HepG2 (cell line): ENCODE results near the gene HS3ST3B1. TPM values are rescaled to one million over a fixed set of nuclear protein-coding genes. Genes with fewer than 3 reads are reported as not detected.

Source experiments
- AHR ChIP-seq: IDR thresholded peaks from 2 replicates; pipeline ENCODE4 v1.6.1; 2018; ENCODE audit warnings: missing genetic modification reagents, missing compliant biosample characterization
- ATF7 ChIP-seq, 2 experiments: fragments of 450-650 bp in 1 of 2; sonication (generic) in 1 of 2; formaldehyde crosslinking in 1 of 2; IDR thresholded peaks; 2 replicates each; pipeline versions ENCODE4 v1.4.0 to v1.6.1; 2016 to 2020; ENCODE audit warnings: antibody characterized with exemption in 1 of 2, mild to moderate bottlenecking in 1 of 2, missing genetic modification reagents in 1 of 2
- FOXP1 ChIP-seq, 2 experiments: fragments of 450-650 bp in 1 of 2; IDR thresholded peaks; 2 replicates each; pipeline ENCODE4 v1.6.1; 2017 to 2018; ENCODE audit warnings: antibody characterized with exemption in 1 of 2
- HOXA3 ChIP-seq: sonication (generic); formaldehyde crosslinking; IDR thresholded peaks from 2 replicates; pipeline ENCODE4 v1.5.0; 2020; ENCODE audit warnings: missing genetic modification reagents
- HOXA9 ChIP-seq: sonication (generic); formaldehyde crosslinking; IDR thresholded peaks from 2 replicates; pipeline ENCODE4 v1.8.1; 2022; ENCODE audit warnings: missing genetic modification reagents, mild to moderate bottlenecking, moderate library complexity, borderline replicate concordance
- HOXD1 ChIP-seq: sonication (generic); formaldehyde crosslinking; IDR thresholded peaks from 2 replicates; pipeline ENCODE4 v1.5.0; 2020; ENCODE audit warnings: missing genetic modification reagents
- KLF13 ChIP-seq: sonication (generic); formaldehyde crosslinking; IDR thresholded peaks from 2 replicates; pipeline ENCODE4 v1.4.0; 2020; ENCODE audit warnings: mild to moderate bottlenecking, missing genetic modification reagents
- LCORL ChIP-seq, 2 experiments: fragments of 450-650 bp in 1 of 2; sonication (generic) in 1 of 2; formaldehyde crosslinking in 1 of 2; IDR thresholded peaks; 2 replicates each; pipeline versions ENCODE4 v1.5.0 to v1.6.1; 2017 to 2020; ENCODE audit warnings: antibody characterized with exemption in 1 of 2, missing genetic modification reagents in 1 of 2
- MATR3 ChIP-seq: sonication (generic); formaldehyde crosslinking; IDR thresholded peaks from 2 replicates; pipeline ENCODE4 v1.4.0; 2020; ENCODE audit warnings: missing genetic modification reagents
- MIXL1 ChIP-seq: IDR thresholded peaks from 2 replicates; pipeline ENCODE4 v1.6.1; 2016
- PITX1 ChIP-seq: sonication (generic); formaldehyde crosslinking; IDR thresholded peaks from 2 replicates; pipeline ENCODE4 v1.5.1; 2020; ENCODE audit warnings: mild to moderate bottlenecking, missing genetic modification reagents
- PPARG ChIP-seq: conservative IDR thresholded peaks from 2 replicates; pipeline ENCODE4 v1.6.1; 2016; ENCODE audit warnings: missing biosample characterization, missing genetic modification reagents
- SATB2 ChIP-seq: sonication (generic); formaldehyde crosslinking; IDR thresholded peaks from 2 replicates; pipeline ENCODE4 v1.5.0; 2020; ENCODE audit warnings: missing genetic modification reagents
- ZMYM4 ChIP-seq: sonication (generic); formaldehyde crosslinking; IDR thresholded peaks from 2 replicates; pipeline ENCODE4 v1.8.1; 2023; ENCODE audit warnings: mild to moderate bottlenecking, missing genetic modification reagents
- ZNF274 ChIP-seq: sonication (generic); formaldehyde crosslinking; IDR thresholded peaks from 2 replicates; pipeline ENCODE4 v1.5.1; 2020; ENCODE audit warnings: mild to moderate bottlenecking, missing genetic modification reagents
- ZNF605 ChIP-seq: sonication (generic); formaldehyde crosslinking; IDR thresholded peaks from 2 replicates; pipeline ENCODE4 v1.8.0; 2022; ENCODE audit warnings: mild to moderate bottlenecking, missing genetic modification reagents
- ZNF788 ChIP-seq: sonication (generic); formaldehyde crosslinking; IDR thresholded peaks from 2 replicates; pipeline ENCODE4 v1.5.0; 2020; ENCODE audit warnings: mild to moderate bottlenecking, missing genetic modification reagents, borderline replicate concordance
- ZSCAN31 ChIP-seq: sonication (generic); formaldehyde crosslinking; IDR thresholded peaks from 2 replicates; pipeline ENCODE4 v1.5.0; 2020; ENCODE audit warnings: low read depth, mild to moderate bottlenecking, missing genetic modification reagents
- polyA plus RNA-seq, 8 experiments: library from polyadenylated mRNA; depleted of rRNA in 3 of 8; stranded (reverse) in 7 of 8; unstranded in 1 of 8; fragments of >200 nt; fragmentation: Illumina TruSeq in 4 of 8; extraction: Trizol in 4 of 8; gene quantifications; 2 replicates each; pipeline versions ENCODE4 v1.2.1 to v1.2.3, GENCODE V29; 2011 to 2016; ENCODE audit warnings: low read depth in 4 of 8, missing spikeins in 1 of 8, mixed read lengths in 1 of 8; ENCODE audit not compliant: insufficient read depth in 1 of 8
- total RNA-seq, 5 experiments: library from RNA; depleted of rRNA; stranded (reverse); fragments of >200 nt; fragmentation: Illumina TruSeq; extraction: Trizol; gene quantifications; 2 replicates each; pipeline ENCODE4 v1.2.3, GENCODE V29; 2016; ENCODE audit warnings: low read depth in 1 of 5
- TF ChIP-seq, protein P1 (sequence below): IDR thresholded peaks from 2 replicates; pipeline ENCODE4 v1.6.1; 2012; ENCODE audit warnings: low read depth, low read length, improper control_type of control experiment
- TF ChIP-seq, protein P2 (sequence below): sonication (generic); formaldehyde crosslinking; IDR thresholded peaks from 2 replicates; pipeline ENCODE4 v1.4.0; 2020; ENCODE audit warnings: low read depth, mild to moderate bottlenecking, missing genetic modification reagents
- TF ChIP-seq, protein P3 (sequence below): sonication (generic); formaldehyde crosslinking; IDR thresholded peaks from 2 replicates; pipeline ENCODE4 v1.9.0; 2022; ENCODE audit warnings: missing genetic modification reagents, mild to moderate bottlenecking, borderline replicate concordance
- TF ChIP-seq, protein P4 (sequence below): sonication (generic); formaldehyde crosslinking; IDR thresholded peaks from 2 replicates; pipeline ENCODE4 v1.9.0; 2021; ENCODE audit warnings: missing genetic modification reagents, mild to moderate bottlenecking, borderline replicate concordance

The HS3ST3B1 gene
- total and polyA plus RNA-seq, 2 of the 13 experiments (the other 11 are each of a cell fraction or from before 2014, with no cell fraction given): 15.7 to 39.5 TPM

DNA sequence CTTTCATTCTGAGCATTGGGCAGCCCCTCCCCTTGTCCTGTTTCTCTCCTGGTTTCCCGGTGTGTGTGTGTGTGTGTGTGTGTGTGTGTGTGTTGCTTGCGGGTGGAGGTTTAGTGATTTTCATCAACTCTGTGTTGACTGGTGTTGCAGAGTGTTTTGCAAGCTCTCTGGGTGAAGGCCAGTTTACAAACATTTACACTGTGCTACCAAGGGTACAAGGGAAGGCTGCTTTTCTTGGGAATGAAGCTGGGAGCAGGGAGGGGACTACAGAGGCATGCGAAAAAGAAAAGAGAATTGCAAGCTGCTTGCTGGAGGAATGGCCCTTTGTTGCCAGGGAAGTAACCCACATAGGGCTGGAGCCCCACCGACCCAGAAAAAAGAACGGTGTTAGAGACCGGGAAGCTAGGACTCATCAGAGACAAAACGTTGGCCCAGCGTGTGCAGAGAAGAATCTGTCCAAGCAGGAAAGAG, 29.6 kb downstream of the HS3ST3B1 start (continued):
- TF ChIP-seq HOXD1 (CRISPR knock-in tag) (no peak), AHR (CRISPR knock-in tag) (no peak), MATR3 (no peak), ZNF788 (CRISPR knock-in tag) (no peak), HOXA3 (CRISPR knock-in tag) (no peak), HOXA9 (no peak), SATB2 (CRISPR knock-in tag) (no peak), ZNF274 (CRISPR knock-in tag) (no peak), ZNF605 (CRISPR knock-in tag) (no peak), KLF13 (CRISPR knock-in tag) (no peak), PPARG (CRISPR knock-in tag) (no peak), LCORL (IDR thresholded peaks at IDR 0.05) (no peak), LCORL (CRISPR knock-in tag; IDR thresholded peaks at IDR 0.05) (peak; percentile 57; the same call in 1 of the 2 replicates), ATF7 (IDR thresholded peaks at IDR 0.05) (no peak), ATF7 (CRISPR knock-in tag; IDR thresholded peaks at IDR 0.05) (no peak), ZSCAN31 (CRISPR knock-in tag) (no peak), FOXP1 (IDR thresholded peaks at IDR 0.05) (peak; percentile 72), FOXP1 (CRISPR knock-in tag; IDR thresholded peaks at IDR 0.05) (peak; percentile 87), PITX1 (CRISPR knock-in tag) (peak; percentile 41; the same call in 1 of the 2 replicates), ZMYM4 (CRISPR knock-in tag) (peak; percentile 32; the same call in 1 of the 2 replicates), MIXL1 (CRISPR knock-in tag) (no peak)
- TF ChIP-seq, protein P1, sequence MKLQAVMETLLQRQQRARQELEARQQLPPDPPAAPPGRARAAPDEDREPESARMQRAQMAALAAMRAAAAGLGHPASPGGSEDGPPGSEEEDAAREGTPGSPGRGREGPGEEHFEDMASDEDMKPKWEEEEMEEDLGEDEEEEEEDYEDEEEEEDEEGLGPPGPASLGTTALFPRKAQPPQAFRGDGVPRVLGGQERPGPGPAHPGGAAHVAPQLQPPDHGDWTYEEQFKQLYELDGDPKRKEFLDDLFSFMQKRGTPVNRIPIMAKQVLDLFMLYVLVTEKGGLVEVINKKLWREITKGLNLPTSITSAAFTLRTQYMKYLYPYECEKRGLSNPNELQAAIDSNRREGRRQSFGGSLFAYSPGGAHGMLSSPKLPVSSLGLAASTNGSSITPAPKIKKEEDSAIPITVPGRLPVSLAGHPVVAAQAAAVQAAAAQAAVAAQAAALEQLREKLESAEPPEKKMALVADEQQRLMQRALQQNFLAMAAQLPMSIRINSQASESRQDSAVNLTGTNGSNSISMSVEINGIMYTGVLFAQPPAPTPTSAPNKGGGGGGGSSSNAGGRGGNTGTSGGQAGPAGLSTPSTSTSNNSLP: 0 out of 2 replicates have a peak, but pooled peaks have one; percentile 15
- TF ChIP-seq, protein P2, sequence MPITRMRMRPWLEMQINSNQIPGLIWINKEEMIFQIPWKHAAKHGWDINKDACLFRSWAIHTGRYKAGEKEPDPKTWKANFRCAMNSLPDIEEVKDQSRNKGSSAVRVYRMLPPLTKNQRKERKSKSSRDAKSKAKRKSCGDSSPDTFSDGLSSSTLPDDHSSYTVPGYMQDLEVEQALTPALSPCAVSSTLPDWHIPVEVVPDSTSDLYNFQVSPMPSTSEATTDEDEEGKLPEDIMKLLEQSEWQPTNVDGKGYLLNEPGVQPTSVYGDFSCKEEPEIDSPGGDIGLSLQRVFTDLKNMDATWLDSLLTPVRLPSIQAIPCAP: no peak
- TF ChIP-seq, protein P3, sequence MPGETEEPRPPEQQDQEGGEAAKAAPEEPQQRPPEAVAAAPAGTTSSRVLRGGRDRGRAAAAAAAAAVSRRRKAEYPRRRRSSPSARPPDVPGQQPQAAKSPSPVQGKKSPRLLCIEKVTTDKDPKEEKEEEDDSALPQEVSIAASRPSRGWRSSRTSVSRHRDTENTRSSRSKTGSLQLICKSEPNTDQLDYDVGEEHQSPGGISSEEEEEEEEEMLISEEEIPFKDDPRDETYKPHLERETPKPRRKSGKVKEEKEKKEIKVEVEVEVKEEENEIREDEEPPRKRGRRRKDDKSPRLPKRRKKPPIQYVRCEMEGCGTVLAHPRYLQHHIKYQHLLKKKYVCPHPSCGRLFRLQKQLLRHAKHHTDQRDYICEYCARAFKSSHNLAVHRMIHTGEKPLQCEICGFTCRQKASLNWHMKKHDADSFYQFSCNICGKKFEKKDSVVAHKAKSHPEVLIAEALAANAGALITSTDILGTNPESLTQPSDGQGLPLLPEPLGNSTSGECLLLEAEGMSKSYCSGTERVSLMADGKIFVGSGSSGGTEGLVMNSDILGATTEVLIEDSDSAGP (CRISPR knock-in tag): no peak
- TF ChIP-seq, protein P4, sequence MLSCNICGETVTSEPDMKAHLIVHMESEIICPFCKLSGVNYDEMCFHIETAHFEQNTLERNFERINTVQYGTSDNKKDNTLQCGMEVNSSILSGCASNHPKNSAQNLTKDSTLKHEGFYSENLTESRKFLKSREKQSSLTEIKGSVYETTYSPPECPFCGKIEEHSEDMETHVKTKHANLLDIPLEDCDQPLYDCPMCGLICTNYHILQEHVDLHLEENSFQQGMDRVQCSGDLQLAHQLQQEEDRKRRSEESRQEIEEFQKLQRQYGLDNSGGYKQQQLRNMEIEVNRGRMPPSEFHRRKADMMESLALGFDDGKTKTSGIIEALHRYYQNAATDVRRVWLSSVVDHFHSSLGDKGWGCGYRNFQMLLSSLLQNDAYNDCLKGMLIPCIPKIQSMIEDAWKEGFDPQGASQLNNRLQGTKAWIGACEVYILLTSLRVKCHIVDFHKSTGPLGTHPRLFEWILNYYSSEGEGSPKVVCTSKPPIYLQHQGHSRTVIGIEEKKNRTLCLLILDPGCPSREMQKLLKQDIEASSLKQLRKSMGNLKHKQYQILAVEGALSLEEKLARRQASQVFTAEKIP (CRISPR knock-in tag): no peak
